Tibial nerve (tissue), 4 donors: ENCODE results near the gene VAT1L. TPM values are rescaled to one million over a fixed set of nuclear protein-coding genes. Genes with fewer than 3 reads are reported as not detected.
A peak's percentile ranks its signal among the peaks of the same experiment; 100 is the strongest.

Experiments
- DNase-seq, 2 donors: peaks; one replicate each; pipeline ENCODE4 v3.0.0-alpha.2; 2019; ENCODE audit warnings: low spot score in 2 of 2
- H3K27ac ChIP-seq, 4 donors: fragments of 200-600 bp; sonication (generic) in 3 of 4; one replicate each; pipeline ENCODE4 v1.5.1; 2017 to 2019; ENCODE audit warnings: mild to moderate bottlenecking in 1 of 4
- H3K27me3 ChIP-seq, 2 donors: fragments of 200-600 bp; sonication (generic) in 1 of 2; one replicate each; pipeline versions ENCODE4 v1.5.1 to v1.6.0; 2017 to 2019
- H3K36me3 ChIP-seq, 3 donors: fragments of 200-600 bp; sonication (generic); one replicate each; pipeline ENCODE4 v1.5.1; 2018 to 2019
- H3K4me1 ChIP-seq, 4 donors: fragments of 200-600 bp; sonication (generic) in 3 of 4; one replicate each; pipeline ENCODE4 v1.5.1; 2017 to 2019
- H3K4me3 ChIP-seq, 4 donors: fragments of 200-600 bp; sonication (generic) in 3 of 4; one replicate each; pipeline ENCODE4 v1.5.1; 2017 to 2019; ENCODE audit warnings: mild to moderate bottlenecking in 1 of 4, moderate library complexity in 1 of 4
- H3K9me3 ChIP-seq, 4 donors: fragments of 200-600 bp; sonication (generic) in 3 of 4; one replicate each; pipeline ENCODE4 v1.5.1; 2017 to 2019
- EP300 ChIP-seq, 2 donors: sonication (generic); formaldehyde crosslinking; IDR thresholded peaks; one replicate each; pipeline ENCODE4 v1.6.1; 2017; ENCODE audit warnings: antibody characterized with exemption in 2 of 2, mild to moderate bottlenecking in 1 of 2
- POLR2A ChIP-seq, 2 donors: fragments of 450-650 bp; IDR thresholded peaks; one replicate each; pipeline ENCODE4 v1.6.1; 2017; ENCODE audit warnings: antibody characterized with exemption in 2 of 2, mild to moderate bottlenecking in 2 of 2, moderate library complexity in 2 of 2
- WGBS, 2 donors: methylation state at CpG; one replicate each; pipeline ENCODE4 v1.1.5; 2018; 5-methylcytosine and 5-hydroxymethylcytosine counted together
- total RNA-seq, 4 donors: library from RNA; depleted of rRNA; stranded (reverse); fragments of >200 nt; gene quantifications; one replicate each; pipeline ENCODE4 v1.1.0, GENCODE V29; 2016
- TF ChIP-seq, protein P1 (sequence below), 5 experiments: fragments of 200-600 bp in 3 of 5; fragments of 450-650 bp in 2 of 5; sonication (generic) in 3 of 5; IDR thresholded peaks; one replicate each; pipeline ENCODE4 v1.5.1; 2016 to 2019; ENCODE audit warnings: antibody characterized with exemption in 5 of 5, mild to moderate bottlenecking in 3 of 5, moderate library complexity in 2 of 5

The VAT1L gene
- total RNA-seq, 4 donors from 2014 or later, result 7.2 to 21.6 (median 19.5) TPM

DNA sequence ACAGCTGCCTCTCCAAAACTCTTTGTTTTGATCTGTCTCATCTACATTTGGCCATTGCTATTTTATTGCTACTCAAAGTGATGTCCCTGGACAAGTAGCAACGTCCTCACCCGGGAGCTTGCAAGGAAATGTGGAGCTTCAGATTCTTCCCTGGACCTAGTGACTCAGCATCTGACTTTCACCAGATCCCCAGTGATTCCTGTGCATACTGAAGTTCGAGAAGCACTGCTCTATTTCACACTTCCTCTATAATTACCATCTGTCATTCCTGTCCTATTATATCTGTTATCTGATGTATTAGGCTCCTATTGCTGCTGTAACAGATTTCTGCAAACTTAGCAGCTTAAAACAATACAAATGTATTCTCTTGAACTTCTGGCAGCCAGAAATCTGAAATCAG is 28.5 kb upstream of the VAT1L start:
- Histone ChIP-seq H3K36me3 (no peaks in the 10 kb centered on the region), H3K27me3 (no peaks in the 10 kb centered on the region), H3K4me1 (peaks cover 0 to 12% (median 0%) of the 10 kb centered on the region in 4 donors), H3K27ac (no peak overlapping the region), H3K9me3 (no peaks in the 10 kb centered on the region), H3K4me3 (no peak overlapping the region)
- no peak for DNase-seq
- no peak for TF ChIP-seq EP300 (IDR thresholded peaks at IDR 0.05)
- no peak for TF ChIP-seq POLR2A (IDR thresholded peaks at IDR 0.05)
- TF ChIP-seq, protein P1, sequence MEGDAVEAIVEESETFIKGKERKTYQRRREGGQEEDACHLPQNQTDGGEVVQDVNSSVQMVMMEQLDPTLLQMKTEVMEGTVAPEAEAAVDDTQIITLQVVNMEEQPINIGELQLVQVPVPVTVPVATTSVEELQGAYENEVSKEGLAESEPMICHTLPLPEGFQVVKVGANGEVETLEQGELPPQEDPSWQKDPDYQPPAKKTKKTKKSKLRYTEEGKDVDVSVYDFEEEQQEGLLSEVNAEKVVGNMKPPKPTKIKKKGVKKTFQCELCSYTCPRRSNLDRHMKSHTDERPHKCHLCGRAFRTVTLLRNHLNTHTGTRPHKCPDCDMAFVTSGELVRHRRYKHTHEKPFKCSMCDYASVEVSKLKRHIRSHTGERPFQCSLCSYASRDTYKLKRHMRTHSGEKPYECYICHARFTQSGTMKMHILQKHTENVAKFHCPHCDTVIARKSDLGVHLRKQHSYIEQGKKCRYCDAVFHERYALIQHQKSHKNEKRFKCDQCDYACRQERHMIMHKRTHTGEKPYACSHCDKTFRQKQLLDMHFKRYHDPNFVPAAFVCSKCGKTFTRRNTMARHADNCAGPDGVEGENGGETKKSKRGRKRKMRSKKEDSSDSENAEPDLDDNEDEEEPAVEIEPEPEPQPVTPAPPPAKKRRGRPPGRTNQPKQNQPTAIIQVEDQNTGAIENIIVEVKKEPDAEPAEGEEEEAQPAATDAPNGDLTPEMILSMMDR (IDR thresholded peaks at IDR 0.05), result no peak
- WGBS, 2 donors, result 64 to 68% methylated on average over 3 of the region's 3 CpGs

GRCh38 chr16:77760800-77761199 is 27.6 kb upstream of the VAT1L start:
- H3K4me3 ChIP-seq, result no peak overlapping the region
- 69 to 76% methylated on average over 1 of the region's 1 CpG for WGBS, 2 donors
- H3K36me3 ChIP-seq, result no peaks in the 10 kb centered on the region
- TF ChIP-seq EP300 (IDR thresholded peaks at IDR 0.05) (no peak), POLR2A (IDR thresholded peaks at IDR 0.05) (no peak)
- TF ChIP-seq, protein P1 (IDR thresholded peaks at IDR 0.05), result no peak
- H3K27ac ChIP-seq, result no peak overlapping the region
- peaks cover 0 to 12% (median 0%) of the 10 kb centered on the region in 4 donors for H3K4me1 ChIP-seq
- no peaks in the 10 kb centered on the region for H3K27me3 ChIP-seq
- no peak for DNase-seq
- H3K9me3 ChIP-seq, result no peaks in the 10 kb centered on the region

DNA sequence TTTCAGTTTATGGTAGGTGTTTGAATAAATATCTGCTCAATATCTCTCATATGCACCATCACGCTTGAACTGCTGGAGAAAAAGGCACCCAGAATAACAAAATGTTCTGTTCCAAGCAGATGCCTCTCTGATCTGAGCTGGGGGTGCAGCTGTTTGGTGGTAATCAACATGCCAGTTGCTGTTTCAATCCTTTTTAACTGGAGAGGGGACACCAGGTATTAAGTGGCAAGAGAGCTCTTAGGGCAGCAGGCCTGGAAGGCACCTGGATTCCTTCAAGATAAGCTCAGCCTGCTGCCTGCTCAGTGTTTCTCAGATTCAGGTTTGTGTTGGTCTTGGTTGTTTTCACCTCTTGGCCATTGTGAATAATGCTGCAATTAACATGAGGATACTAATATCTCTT is 27.2 kb upstream of the VAT1L start:
- no peak for TF ChIP-seq EP300 (IDR thresholded peaks at IDR 0.05)
- TF ChIP-seq, protein P1 (IDR thresholded peaks at IDR 0.05), result no peak
- no peak for TF ChIP-seq POLR2A (IDR thresholded peaks at IDR 0.05)
- Histone ChIP-seq H3K4me3 (no peak overlapping the region), H3K9me3 (no peaks in the 10 kb centered on the region), H3K27ac (no peak overlapping the region), H3K36me3 (no peaks in the 10 kb centered on the region), H3K27me3 (no peaks in the 10 kb centered on the region), H3K4me1 (peaks cover 0 to 12% (median 0%) of the 10 kb centered on the region in 4 donors)
- WGBS, 2 donors, result 63 to 80% methylated on average over 1 of the region's 1 CpG
- DNase-seq, result no peak

DNA sequence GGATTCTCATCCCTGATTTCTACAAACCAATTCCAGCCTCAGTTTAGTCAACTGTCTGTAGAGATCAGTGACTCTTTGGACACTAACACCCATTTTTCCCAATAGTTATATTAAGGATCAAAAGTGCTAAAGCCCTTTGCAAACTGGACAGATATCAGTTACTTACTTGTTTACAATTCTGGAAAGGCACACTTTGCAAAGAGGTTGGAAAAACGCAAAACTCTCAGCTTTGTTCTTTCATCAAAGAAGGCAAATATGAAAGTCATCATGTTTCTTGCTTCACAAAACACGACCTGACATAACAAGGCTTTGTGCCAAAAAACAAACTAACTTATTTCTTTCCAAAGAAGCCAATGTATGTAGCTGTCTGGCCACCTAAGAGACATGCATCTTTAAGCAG is 26.1 kb upstream of the VAT1L start:
- Histone ChIP-seq H3K9me3 (no peaks in the 10 kb centered on the region), H3K4me1 (peaks cover 0 to 12% (median 0%) of the 10 kb centered on the region in 4 donors), H3K36me3 (no peaks in the 10 kb centered on the region), H3K27ac (no peak overlapping the region), H3K4me3 (no peak overlapping the region), H3K27me3 (no peaks in the 10 kb centered on the region)
- 31 to 40% methylated on average over 2 of the region's 2 CpGs for WGBS, 2 donors
- no peak for TF ChIP-seq EP300 (IDR thresholded peaks at IDR 0.05)
- TF ChIP-seq, protein P1 (IDR thresholded peaks at IDR 0.05), result no peak
- no peak for TF ChIP-seq POLR2A (IDR thresholded peaks at IDR 0.05)
- DNase-seq, result no peak

DNA sequence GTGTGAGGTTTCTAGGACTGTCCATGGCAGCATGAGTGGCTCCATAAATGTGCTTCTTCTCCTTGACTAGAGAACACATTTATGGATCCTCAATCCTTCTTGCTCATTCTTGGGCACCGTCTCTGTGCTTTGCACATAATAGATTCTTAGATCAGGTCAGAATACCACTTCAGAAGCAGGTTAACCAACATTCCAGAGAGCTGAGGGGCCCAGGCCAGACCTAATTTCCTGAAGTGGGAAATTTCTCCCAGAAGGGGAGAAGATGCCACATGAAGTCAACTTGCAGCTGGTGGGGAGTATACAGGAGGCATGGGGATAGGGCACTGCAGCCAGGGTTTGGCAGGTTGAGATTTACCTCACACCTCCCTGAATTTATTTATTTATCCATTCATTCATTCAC is 24.4 kb upstream of the VAT1L start:
- Histone ChIP-seq H3K4me1 (peaks cover 0 to 12% (median 0%) of the 10 kb centered on the region in 4 donors), H3K27ac (peak overlapping the region in 2 of 4 donors; percentile 26 to 69), H3K4me3 (no peak overlapping the region), H3K36me3 (no peaks in the 10 kb centered on the region), H3K27me3 (no peaks in the 10 kb centered on the region), H3K9me3 (no peaks in the 10 kb centered on the region)
- TF ChIP-seq POLR2A (IDR thresholded peaks at IDR 0.05) (no peak), EP300 (IDR thresholded peaks at IDR 0.05) (no peak)
- TF ChIP-seq, protein P1 (IDR thresholded peaks at IDR 0.05), result no peak
- no peak for DNase-seq
- WGBS, 2 donors, result 84 to 95% methylated on average over 1 of the region's 1 CpG
